ENCODE results near the gene INS.

Gene INS

GRCh38 chr11:2148595-2148994, 12.4 kb downstream of the INS start:
- Histone ChIP-seq H3K79me2 (ENCODE audit: control insufficient read depth, low read length) (no peaks in the 10 kb centered on the region), H3K27me3 (ENCODE audit: control insufficient read depth, low read length) (peaks cover 33% of the 10 kb centered on the region), H3F3A (ENCODE audit: control insufficient read depth, insufficient read depth) (no peaks in the 10 kb centered on the region), H3K27ac (ENCODE audit: low read depth, low read length) (no peak overlapping the region), H3K4me2 (ENCODE audit: low read length) (no peak overlapping the region), H3K4me3 (ENCODE audit: low read length) (no peak overlapping the region), H3K9me2 (replicated peaks; ENCODE audit: control insufficient read depth, low read length) (no peaks in the 10 kb centered on the region), H3K4me1 (ENCODE audit: control insufficient read depth, low read length) (peaks cover 5% of the 10 kb centered on the region), H4K20me1 (ENCODE audit: control insufficient read depth, insufficient read depth, low read depth, low read length) (0 out of 2 replicates have a peak, but pooled peaks cover 2% of the 10 kb centered on the region), H3K36me3 (ENCODE audit: control insufficient read depth, low read length) (no peaks in the 10 kb centered on the region), H3K9me3 (ENCODE audit: control insufficient read depth, insufficient read depth, low read length) (no peaks in the 10 kb centered on the region)
- TF ChIP-seq EZH2phosphoT487 (IDR thresholded peaks at IDR 0.05; ENCODE audit: borderline replicate concordance, low read length): no peak

DNA sequence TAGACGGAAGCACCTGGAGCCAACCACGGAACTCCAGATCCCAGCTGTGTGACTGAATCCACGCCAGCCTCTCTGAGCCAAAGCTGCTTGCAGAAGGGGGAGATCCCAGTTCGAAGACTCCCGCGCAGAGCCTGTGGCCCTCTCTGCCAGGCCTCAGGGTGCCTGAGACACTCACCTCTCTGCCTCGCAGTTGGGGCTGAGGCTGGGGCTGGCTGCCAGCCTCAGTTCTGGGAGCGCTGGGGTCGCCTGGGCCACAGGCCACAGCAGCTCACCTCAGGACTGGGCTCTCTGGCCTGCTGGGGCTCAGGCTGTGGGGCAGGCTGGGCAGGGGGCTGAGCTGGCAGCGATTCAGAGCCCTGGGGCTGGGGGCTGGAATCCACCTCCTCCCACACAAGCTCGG, 13.6 kb downstream of the INS start:
- H3K27me3 ChIP-seq (ENCODE audit: control insufficient read depth, low read length): peaks cover 43% of the 10 kb centered on the region
- peaks cover 5% of the 10 kb centered on the region for H3K4me1 ChIP-seq (ENCODE audit: control insufficient read depth, low read length)

GRCh38 chr11:2146051-2146450, 15.0 kb downstream of the INS start:
- Histone ChIP-seq H3K36me3 (ENCODE audit: control insufficient read depth, low read length) (no peaks in the 10 kb centered on the region), H3K27ac (ENCODE audit: low read depth, low read length) (no peak overlapping the region), H3F3A (ENCODE audit: control insufficient read depth, insufficient read depth) (no peaks in the 10 kb centered on the region), H4K20me1 (ENCODE audit: control insufficient read depth, insufficient read depth, low read depth, low read length) (no peaks in the 10 kb centered on the region), H3K4me2 (ENCODE audit: low read length) (no peak overlapping the region), H3K9me3 (ENCODE audit: control insufficient read depth, insufficient read depth, low read length) (no peaks in the 10 kb centered on the region), H3K27me3 (ENCODE audit: control insufficient read depth, low read length) (peaks cover 45% of the 10 kb centered on the region), H3K4me1 (ENCODE audit: control insufficient read depth, low read length) (no peaks in the 10 kb centered on the region), H3K79me2 (ENCODE audit: control insufficient read depth, low read length) (no peaks in the 10 kb centered on the region), H3K4me3 (ENCODE audit: low read length) (no peak overlapping the region), H3K9me2 (replicated peaks; ENCODE audit: control insufficient read depth, low read length) (no peaks in the 10 kb centered on the region)
- TF ChIP-seq EZH2phosphoT487 (IDR thresholded peaks at IDR 0.05; ENCODE audit: borderline replicate concordance, low read length): no peak
- TF ChIP-seq CTCF (IDR thresholded peaks at IDR 0.05; ENCODE audit: low read depth, low read length, poor library complexity, severe bottlenecking): no peak

More for the DNA sequence above, 13.6 kb downstream of the INS start:
- Histone ChIP-seq H3K36me3 (ENCODE audit: control insufficient read depth, low read length) (no peaks in the 10 kb centered on the region), H3K9me3 (ENCODE audit: control insufficient read depth, insufficient read depth, low read length) (no peaks in the 10 kb centered on the region), H4K20me1 (ENCODE audit: control insufficient read depth, insufficient read depth, low read depth, low read length) (0 out of 2 replicates have a peak, but pooled peaks cover 2% of the 10 kb centered on the region), H3F3A (ENCODE audit: control insufficient read depth, insufficient read depth) (no peaks in the 10 kb centered on the region), H3K27ac (ENCODE audit: low read depth, low read length) (no peak overlapping the region), H3K4me2 (ENCODE audit: low read length) (no peak overlapping the region), H3K79me2 (ENCODE audit: control insufficient read depth, low read length) (no peaks in the 10 kb centered on the region), H3K9me2 (replicated peaks; ENCODE audit: control insufficient read depth, low read length) (no peaks in the 10 kb centered on the region), H3K4me3 (ENCODE audit: low read length) (no peak overlapping the region)
- TF ChIP-seq CTCF (IDR thresholded peaks at IDR 0.05; ENCODE audit: low read depth, low read length, poor library complexity, severe bottlenecking) (no peak), EZH2phosphoT487 (IDR thresholded peaks at IDR 0.05; ENCODE audit: borderline replicate concordance, low read length) (no peak)

- H3K9me2 ChIP-seq (replicated peaks; ENCODE audit: control insufficient read depth, low read length): no peaks in the 10 kb centered on the region
- H3K27ac ChIP-seq (ENCODE audit: low read depth, low read length): no peak overlapping the region
- no peaks in the 10 kb centered on the region for H3K9me3 ChIP-seq (ENCODE audit: control insufficient read depth, insufficient read depth, low read length)
- TF ChIP-seq EZH2phosphoT487 (IDR thresholded peaks at IDR 0.05; ENCODE audit: borderline replicate concordance, low read length): no peak
- no peak for TF ChIP-seq CTCF (IDR thresholded peaks at IDR 0.05; ENCODE audit: low read depth, low read length, poor library complexity, severe bottlenecking)
- no peaks in the 10 kb centered on the region for H3K79me2 ChIP-seq (ENCODE audit: control insufficient read depth, low read length)
- no peak overlapping the region for H3K4me2 ChIP-seq (ENCODE audit: low read length)
- no peaks in the 10 kb centered on the region for H3F3A ChIP-seq (ENCODE audit: control insufficient read depth, insufficient read depth)
- no peaks in the 10 kb centered on the region for H4K20me1 ChIP-seq (ENCODE audit: control insufficient read depth, insufficient read depth, low read depth, low read length)
- H3K4me3 ChIP-seq (ENCODE audit: low read length): no peak overlapping the region
- H3K4me1 ChIP-seq (ENCODE audit: control insufficient read depth, low read length): no peaks in the 10 kb centered on the region
- H3K27me3 ChIP-seq (ENCODE audit: control insufficient read depth, low read length): peaks cover 32% of the 10 kb centered on the region
- no peaks in the 10 kb centered on the region for H3K36me3 ChIP-seq (ENCODE audit: control insufficient read depth, low read length)
Measured at GRCh38 chr11:2144544-2145248, 16.3 kb downstream of the INS start.
